T-cell (primary cell): ENCODE measurements around the gene ZNF362. TPM values are rescaled to one million over a fixed set of nuclear protein-coding genes. Genes with fewer than 3 reads are reported as not detected.

Source experiments
- ATAC-seq, 4 experiments: fragments of 200-7000 bp in 3 of 4; fragments of 150-1000 bp in 1 of 4; cut with Tn5 transposase; replicated peaks in 1 of 4; 1 replicate in 3 of 4; 2 replicates in 1 of 4; pipeline ENCODE4 v1.10.0; 2021; ENCODE audit warnings: moderate library complexity in 3 of 4, mild to moderate bottlenecking in 2 of 4, moderate number of reproducible peaks in 1 of 4
- CTCF ChIA-PET, 2 donors: fragments of 300-600 bp; sonication (Branson Sonifier 250); formaldehyde crosslinking; loops; one replicate each; lab custom pipeline; 2022; ENCODE audit warnings: antibody characterized with exemption in 2 of 2; lab: Charles Lee
- POLR2A ChIA-PET, 2 donors: fragments of 300-600 bp; sonication (Branson Sonifier 250); formaldehyde crosslinking; loops; one replicate each; lab custom pipeline; 2022; ENCODE audit warnings: antibody characterized with exemption in 2 of 2; lab: Charles Lee
- DNase-seq, 35 experiments: peaks; one replicate each; pipeline versions ENCODE4 v3.0.0 to v3.0.0-alpha.2; 2013 to 2023
- H3K27ac ChIP-seq: one replicate; pipeline ENCODE4 v1.5.1; 2013; ENCODE audit warnings: low read length
- H3K27me3 ChIP-seq, 2 experiments: replicated peaks in 1 of 2; 1 replicate in 1 of 2; 2 replicates in 1 of 2; pipeline versions ENCODE4 v1.6.1 to v1.7.0; 2013; ENCODE audit warnings: low read length in 1 of 2, mixed read lengths in 1 of 2; ENCODE audit not compliant: control insufficient read depth in 2 of 2, insufficient read depth in 2 of 2; ENCODE audit errors: extremely low read depth in 1 of 2
- H3K36me3 ChIP-seq, 2 donors: 1 replicate in 1 of 2; 2 replicates in 1 of 2; pipeline versions ENCODE4 v1.6.1 to v1.7.0; 2013; ENCODE audit warnings: low read length in 1 of 2; ENCODE audit not compliant: control insufficient read depth in 2 of 2, insufficient read depth in 1 of 2; ENCODE audit errors: extremely low read depth in 1 of 2
- H3K4me1 ChIP-seq, 2 experiments: 1 replicate in 1 of 2; 2 replicates in 1 of 2; pipeline versions ENCODE4 v1.6.1 to v1.7.0; 2013; ENCODE audit warnings: low read length in 2 of 2, mixed read lengths in 1 of 2; ENCODE audit not compliant: insufficient read depth in 2 of 2, control insufficient read depth in 1 of 2; ENCODE audit errors: extremely low read depth in 1 of 2
- H3K4me3 ChIP-seq, 2 donors: 1 replicate in 1 of 2; 2 replicates in 1 of 2; pipeline versions ENCODE4 v1.5.1 to v1.7.0; 2013; ENCODE audit warnings: mild to moderate bottlenecking in 2 of 2, low read length in 1 of 2, moderate library complexity in 1 of 2; ENCODE audit not compliant: control insufficient read depth in 1 of 2; ENCODE audit errors: extremely low read depth in 1 of 2
- H3K9me3 ChIP-seq: 2 replicates; pipeline ENCODE4 v1.7.0; 2013
- H3K27ac Mint-ChIP-seq, 2 donors: one replicate each; pipeline ENCODE4 v1.8.0; 2020 to 2021; ENCODE audit warnings: mild to moderate bottlenecking in 2 of 2, mixed read lengths in 2 of 2
- H3K27me3 Mint-ChIP-seq, 2 donors: one replicate each; pipeline ENCODE4 v1.8.0; 2021 to 2022; ENCODE audit warnings: mixed read lengths in 2 of 2
- H3K36me3 Mint-ChIP-seq: one replicate; pipeline ENCODE4 v1.8.0; 2021; ENCODE audit warnings: mixed read lengths
- H3K4me1 Mint-ChIP-seq, 3 donors: one replicate each; pipeline ENCODE4 v1.8.0; 2020 to 2022; ENCODE audit warnings: mixed read lengths in 3 of 3, mild to moderate bottlenecking in 1 of 3
- H3K4me3 Mint-ChIP-seq, 3 donors: one replicate each; pipeline ENCODE4 v1.8.0; 2020 to 2022; ENCODE audit warnings: mild to moderate bottlenecking in 3 of 3, mixed read lengths in 3 of 3, moderate library complexity in 3 of 3
- H3K9me3 Mint-ChIP-seq, 3 donors: one replicate each; pipeline ENCODE4 v1.8.0; 2020 to 2022; ENCODE audit warnings: mixed read lengths in 3 of 3
- WGBS: methylation state at CpG from one replicate; pipeline ENCODE4 v1.1.5; 2013; ENCODE audit warnings: missing lambda C conversion rate; ENCODE audit not compliant: insufficient coverage; 5-methylcytosine and 5-hydroxymethylcytosine counted together
- total RNA-seq, 35 experiments: library from RNA in 6 of 35; stranded (reverse) in 6 of 35; fragments of 120-200 nt in 1 of 35; gene quantifications; one replicate each; pipeline versions ENCODE4 v1.2.1 to v1.2.4 and lab custom pipeline; 2013 to 2026

ZNF362 gene
- total RNA-seq, 5 donors from 2014 or later (not counting 1 experiment from before 2014, with no cell fraction given), result 22.9 to 31.4 (median 24.5) TPM

GRCh38 chr1:33267468-33268205, 11.3 kb downstream of the ZNF362 start:
- Histone ChIP-seq H3K4me3 (no peak overlapping the region), H3K27me3 (no peaks in the 10 kb centered on the region), H3K36me3 (peaks cover 7% of the 10 kb centered on the region in 2 donors), H3K9me3 (no peaks in the 10 kb centered on the region), H3K27ac (no peak overlapping the region), H3K4me1 (peaks cover 2 to 16% of the 10 kb centered on the region in 2 experiments)
- ChIA-PET POLR2A (no interaction called here), CTCF (no interaction called here)
- H3K36me3 Mint-ChIP-seq, result peaks cover 9% of the 10 kb centered on the region
- no peaks in the 10 kb centered on the region for H3K9me3 Mint-ChIP-seq
- H3K27me3 Mint-ChIP-seq, result no peaks in the 10 kb centered on the region
- H3K27ac Mint-ChIP-seq, result no peak overlapping the region
- ATAC-seq (no peak), DNase-seq (no peak)
- no CpG with 5 or more reads among the region's 5 CpGs for WGBS
- no peak overlapping the region for H3K4me3 Mint-ChIP-seq
- peaks cover 18 to 42% (median 21%) of the 10 kb centered on the region in 3 donors for H3K4me1 Mint-ChIP-seq

DNA sequence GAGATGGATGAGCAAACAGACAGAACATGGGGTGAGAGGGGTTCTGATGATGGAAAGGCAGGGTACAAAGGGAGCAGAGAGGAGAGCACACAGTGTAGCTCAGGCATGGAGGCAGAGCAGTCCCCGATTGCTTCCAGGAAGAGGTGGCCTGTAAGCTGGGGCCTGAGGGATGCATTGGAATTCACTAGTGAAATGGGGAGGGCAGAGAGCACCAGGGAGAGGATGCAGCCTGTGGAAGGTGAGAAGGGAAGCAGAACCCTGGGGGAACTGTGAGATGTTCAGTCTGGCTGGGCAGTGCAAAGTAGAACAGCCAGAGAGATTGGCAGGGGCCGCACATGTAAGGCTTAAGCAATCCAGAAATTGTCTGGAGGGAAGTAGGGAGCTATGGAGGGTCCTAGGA, 12.2 kb downstream of the ZNF362 start:
- Mint-ChIP-seq H3K4me3 (no peak overlapping the region), H3K36me3 (peaks cover 9% of the 10 kb centered on the region), H3K4me1 (peaks cover 25 to 45% (median 26%) of the 10 kb centered on the region in 3 donors), H3K27me3 (no peaks in the 10 kb centered on the region), H3K27ac (peak overlapping the region in 1 of 2 donors; percentile 52), H3K9me3 (no peaks in the 10 kb centered on the region)
- H3K9me3 ChIP-seq, result no peaks in the 10 kb centered on the region
- DNase-seq (no peak), ATAC-seq (no peak)
- POLR2A ChIA-PET, result no interaction called here
- WGBS, result 84% methylated on average over 2 of the region's 2 CpGs
- H3K36me3 ChIP-seq, result peaks cover 7 to 9% of the 10 kb centered on the region in 2 donors
- no peak overlapping the region for H3K27ac ChIP-seq
- no peaks in the 10 kb centered on the region for H3K27me3 ChIP-seq
- no peak overlapping the region for H3K4me3 ChIP-seq
- CTCF ChIA-PET, result interaction anchor here in 1 of 2 donors (1.0 kb wide), 1 partner anchor 154 kb away, joined by 3 read pairs; no protein-coding TSS in a partner anchor
- peaks cover 3 to 24% of the 10 kb centered on the region in 2 experiments for H3K4me1 ChIP-seq

DNA sequence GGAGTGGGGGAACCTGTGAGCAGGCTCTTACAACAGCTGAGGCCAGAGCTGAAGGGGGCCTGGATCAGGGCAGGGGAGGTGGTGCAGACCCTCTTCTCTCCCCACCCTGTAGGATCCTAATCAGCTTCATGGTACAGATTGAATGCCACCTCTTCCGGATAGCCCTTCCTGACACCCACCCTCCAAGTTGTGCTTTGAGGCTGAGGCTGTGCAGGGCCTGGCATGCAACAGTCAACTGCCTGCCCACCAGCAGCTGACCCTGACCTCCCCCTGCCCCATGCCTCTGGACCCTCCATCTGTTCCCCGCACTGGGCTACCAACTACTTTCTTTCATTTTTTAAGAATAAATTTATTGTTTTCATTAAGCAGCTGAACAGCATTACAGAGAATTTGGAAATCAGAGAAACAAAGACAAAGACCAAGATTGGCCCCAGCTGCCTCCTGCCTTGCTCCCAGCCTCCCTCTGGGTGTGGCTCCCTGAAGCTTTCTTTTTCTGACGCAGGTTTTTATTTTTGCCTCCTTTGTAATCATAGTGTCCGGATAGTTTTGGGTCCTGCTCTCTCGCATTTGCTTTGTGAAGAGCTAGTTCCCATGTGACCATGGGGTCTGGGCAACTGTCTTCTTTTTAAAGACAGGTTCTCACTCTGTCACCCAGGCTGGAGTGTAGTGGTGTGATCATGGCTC, 12.8 kb downstream of the ZNF362 start:
- Mint-ChIP-seq H3K4me1 (peaks cover 28 to 49% (median 30%) of the 10 kb centered on the region in 3 donors), H3K27ac (no peak overlapping the region), H3K4me3 (no peak overlapping the region), H3K9me3 (no peaks in the 10 kb centered on the region), H3K36me3 (peaks cover 9% of the 10 kb centered on the region), H3K27me3 (no peaks in the 10 kb centered on the region)
- ChIA-PET POLR2A (no interaction called here), CTCF (interaction anchor here in 1 of 2 donors (1.0 kb wide), 1 partner anchor 155 kb away, joined by 3 read pairs; no protein-coding TSS in a partner anchor)
- H3K27ac ChIP-seq, result no peak overlapping the region
- H3K36me3 ChIP-seq, result peaks cover 7 to 9% of the 10 kb centered on the region in 2 donors
- DNase-seq (peak in 1 of 35 experiments; percentile 1), ATAC-seq (no peak)
- no peaks in the 10 kb centered on the region for H3K9me3 ChIP-seq
- 94% methylated on average over 3 of the region's 5 CpGs for WGBS
- H3K4me3 ChIP-seq, result no peak overlapping the region
- H3K27me3 ChIP-seq, result no peaks in the 10 kb centered on the region
- H3K4me1 ChIP-seq, result peaks cover 3 to 31% of the 10 kb centered on the region in 2 experiments

DNA sequence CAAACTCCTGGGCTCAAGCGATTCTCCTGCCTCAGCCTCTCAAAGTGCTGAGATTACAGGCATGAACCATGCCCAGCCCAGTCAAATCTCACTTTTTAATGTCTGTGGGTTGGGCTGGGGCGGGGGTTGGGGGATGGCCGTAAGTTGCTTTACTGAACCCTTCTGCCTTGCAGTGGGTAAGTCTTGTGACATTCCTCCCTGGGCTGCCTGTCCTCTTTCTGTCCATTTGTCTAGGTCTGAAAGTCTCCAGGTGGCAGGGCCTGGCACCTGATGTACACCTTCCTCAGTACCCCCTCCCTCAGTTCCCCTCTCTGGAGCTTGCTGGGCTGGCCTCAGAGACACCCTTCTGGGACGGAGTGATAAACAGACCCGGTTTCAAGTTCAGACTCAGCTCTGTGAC, 13.3 kb downstream of the ZNF362 start:
- Mint-ChIP-seq H3K27ac (no peak overlapping the region), H3K4me3 (no peak overlapping the region), H3K9me3 (no peaks in the 10 kb centered on the region), H3K36me3 (peaks cover 9% of the 10 kb centered on the region), H3K27me3 (no peaks in the 10 kb centered on the region), H3K4me1 (peaks cover 30 to 55% (median 31%) of the 10 kb centered on the region in 3 donors)
- ATAC-seq, result no peak
- Histone ChIP-seq H3K4me1 (peaks cover 3 to 36% of the 10 kb centered on the region in 2 experiments), H3K27ac (no peak overlapping the region), H3K4me3 (no peak overlapping the region), H3K27me3 (no peaks in the 10 kb centered on the region), H3K36me3 (peaks cover 7 to 13% of the 10 kb centered on the region in 2 donors), H3K9me3 (no peaks in the 10 kb centered on the region)
- ChIA-PET POLR2A (no interaction called here), CTCF (no interaction called here)
- peak in 1 of 35 experiments; percentile 11 for DNase-seq
- WGBS, result 33% methylated on average over 1 of the region's 5 CpGs

GRCh38 chr1:33270379-33270778, 14.1 kb downstream of the ZNF362 start:
- H3K36me3 ChIP-seq, result peaks cover 7 to 13% of the 10 kb centered on the region in 2 donors
- H3K36me3 Mint-ChIP-seq, result peaks cover 9% of the 10 kb centered on the region
- H3K4me3 ChIP-seq, result no peak overlapping the region
- H3K4me1 ChIP-seq, result peaks cover 3 to 36% of the 10 kb centered on the region in 2 experiments
- no peak overlapping the region for H3K27ac ChIP-seq
- POLR2A ChIA-PET, result interaction anchor here in 1 of 2 donors (0.6 kb wide), 1 partner anchor 20 kb away, joined by 3 read pairs; no protein-coding TSS in a partner anchor
- no peaks in the 10 kb centered on the region for H3K9me3 ChIP-seq
- CTCF ChIA-PET, result no interaction called here
- peaks cover 30 to 55% (median 30%) of the 10 kb centered on the region in 3 donors for H3K4me1 Mint-ChIP-seq
- WGBS, result 100% methylated on average over 4 of the region's 5 CpGs
- no peaks in the 10 kb centered on the region for H3K27me3 Mint-ChIP-seq
- no peak for ATAC-seq
- H3K27ac Mint-ChIP-seq, result no peak overlapping the region
- DNase-seq, result peak in 1 of 35 experiments; percentile 0
- H3K27me3 ChIP-seq, result no peaks in the 10 kb centered on the region
- H3K9me3 Mint-ChIP-seq, result no peaks in the 10 kb centered on the region
- H3K4me3 Mint-ChIP-seq, result no peak overlapping the region

DNA sequence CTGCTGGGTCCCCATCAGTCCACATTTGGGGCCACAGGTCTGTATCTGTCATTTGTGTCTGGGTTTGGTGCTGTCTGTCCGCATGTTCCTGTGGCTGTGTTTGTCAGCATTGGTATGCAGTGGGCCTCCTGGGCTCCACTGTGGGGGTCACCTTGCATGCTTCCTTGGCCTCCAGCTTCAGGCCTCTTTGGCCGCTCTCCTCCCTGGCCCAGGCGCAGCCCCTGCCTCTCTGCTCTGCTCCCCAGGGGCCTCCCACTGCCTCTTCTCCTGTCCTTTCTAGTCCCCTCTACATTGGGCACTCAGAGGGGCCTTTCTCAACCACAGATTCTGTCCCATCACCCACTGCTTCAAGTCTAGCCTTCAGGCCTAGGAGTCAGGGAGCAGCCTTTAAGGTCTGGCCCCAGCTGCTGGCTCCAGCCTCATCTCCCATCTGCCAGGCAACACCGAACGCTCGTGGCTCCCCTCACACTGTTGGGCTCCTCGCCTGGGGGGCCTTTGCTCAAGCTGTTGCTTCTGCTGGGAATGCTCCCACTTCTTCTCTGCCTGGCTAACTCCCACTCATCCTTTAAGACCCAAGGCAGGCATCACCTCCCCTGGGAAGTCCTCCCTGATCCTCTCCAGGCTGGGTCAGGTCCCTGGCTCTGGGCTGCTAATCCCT, 14.6 kb downstream of the ZNF362 start:
- Histone ChIP-seq H3K4me3 (no peak overlapping the region), H3K4me1 (peaks cover 3 to 36% of the 10 kb centered on the region in 2 experiments), H3K9me3 (no peaks in the 10 kb centered on the region), H3K36me3 (peaks cover 7 to 13% of the 10 kb centered on the region in 2 donors), H3K27me3 (no peaks in the 10 kb centered on the region), H3K27ac (no peak overlapping the region)
- peaks cover 9% of the 10 kb centered on the region for H3K36me3 Mint-ChIP-seq
- no peak overlapping the region for H3K4me3 Mint-ChIP-seq
- peak overlapping the region in 1 of 2 donors; percentile 13 for H3K27ac Mint-ChIP-seq
- ATAC-seq, result no peak
- H3K27me3 Mint-ChIP-seq, result no peaks in the 10 kb centered on the region
- ChIA-PET POLR2A (interaction anchor here in 1 of 2 donors (0.6 kb wide), 1 partner anchor 20 kb away, joined by 3 read pairs; no protein-coding TSS in a partner anchor), CTCF (no interaction called here)
- peak in 1 of 35 experiments; percentile 11 for DNase-seq
- 100% methylated on average over 6 of the region's 7 CpGs for WGBS
- no peaks in the 10 kb centered on the region for H3K9me3 Mint-ChIP-seq
- peaks cover 30 to 55% (median 30%) of the 10 kb centered on the region in 3 donors for H3K4me1 Mint-ChIP-seq
